Fibroblast of lung (primary cell): ENCODE data around the gene PGM1. TPM values are rescaled to one million over a fixed set of nuclear protein-coding genes. Genes with fewer than 3 reads are reported as not detected.

Experiments used
- DNase-seq, 2 donors: peaks; one replicate each; pipeline versions ENCODE4 v3.0.0 to v3.0.0-alpha.2; 2010; ENCODE audit warnings: low read depth in 2 of 2
- H2AFZ ChIP-seq: 2 replicates; pipeline ENCODE4 v1.5.1; 2012; ENCODE audit warnings: low read length, control low read depth, inconsistent platforms
- H3K27ac ChIP-seq: 2 replicates; pipeline ENCODE4 v1.5.1; 2011; ENCODE audit warnings: low read length, control low read depth; ENCODE audit not compliant: insufficient read depth
- H3K27me3 ChIP-seq: 2 replicates; pipeline ENCODE4 v1.5.1; 2011; ENCODE audit warnings: mild to moderate bottlenecking, low read length; ENCODE audit not compliant: control insufficient read depth, insufficient read depth
- H3K36me3 ChIP-seq: 2 replicates; pipeline ENCODE4 v1.5.1; 2011; ENCODE audit warnings: low read length; ENCODE audit not compliant: control insufficient read depth, insufficient read depth
- H3K4me1 ChIP-seq: 2 replicates; pipeline ENCODE4 v1.5.1; 2011; ENCODE audit warnings: low read length; ENCODE audit not compliant: control insufficient read depth, insufficient read depth; ENCODE audit errors: extremely low read depth
- H3K4me2 ChIP-seq: 2 replicates; pipeline ENCODE4 v1.5.1; 2011; ENCODE audit warnings: low read length, control low read depth; ENCODE audit not compliant: insufficient read depth; ENCODE audit errors: extremely low read depth
- H3K4me3 ChIP-seq, 4 experiments: fragments of 200-600 bp in 1 of 4; sonication (generic) in 1 of 4; replicated peaks in 1 of 4; 2 replicates each; pipeline ENCODE4 v1.5.1; 2011 to 2016; ENCODE audit warnings: low read length in 4 of 4, low read depth in 3 of 4, mild to moderate bottlenecking in 3 of 4, control low read depth in 2 of 4, inconsistent platforms in 1 of 4, mixed read lengths in 1 of 4; ENCODE audit not compliant: insufficient read depth in 1 of 4; ENCODE audit errors: control extremely low read depth in 1 of 4
- H3K79me2 ChIP-seq: 2 replicates; pipeline ENCODE4 v1.5.1; 2012; ENCODE audit warnings: mild to moderate bottlenecking, low read length, inconsistent platforms; ENCODE audit not compliant: control insufficient read depth, insufficient read depth
- H3K9ac ChIP-seq: 2 replicates; pipeline ENCODE4 v1.5.1; 2011; ENCODE audit warnings: mild to moderate bottlenecking, low read length, control low read depth; ENCODE audit not compliant: insufficient read depth
- H3K9me3 ChIP-seq: 2 replicates; pipeline ENCODE4 v1.5.1; 2012; ENCODE audit warnings: low read depth, low read length; ENCODE audit not compliant: control insufficient read depth, insufficient read depth
- H4K20me1 ChIP-seq: 2 replicates; pipeline ENCODE4 v1.5.1; 2011; ENCODE audit warnings: low read length; ENCODE audit not compliant: control insufficient read depth, insufficient read depth; ENCODE audit errors: extremely low read depth
- CTCF ChIP-seq, 2 donors: IDR thresholded peaks in 1 of 2; conservative IDR thresholded peaks in 1 of 2; 1 replicate in 1 of 2; 2 replicates in 1 of 2; pipeline ENCODE4 v1.5.1; 2011 to 2012; ENCODE audit warnings: low read length in 2 of 2, control low read depth in 1 of 2, inconsistent platforms in 1 of 2, low read depth in 1 of 2, mild to moderate bottlenecking in 1 of 2
- EZH2 ChIP-seq: IDR thresholded peaks from 2 replicates; pipeline ENCODE4 v1.5.1; 2012; ENCODE audit warnings: low read length, control low read depth, mild to moderate bottlenecking; ENCODE audit errors: missing control alignments
- polyA plus RNA-seq, 2 donors: library from polyadenylated mRNA; depleted of rRNA in 1 of 2; stranded (reverse) in 1 of 2; unstranded in 1 of 2; fragments of >200 nt; gene quantifications; 2 replicates each; pipeline ENCODE4 v1.2.1, GENCODE V29; 2011 to 2012; ENCODE audit warnings: missing spikeins in 1 of 2
- total RNA-seq: library from RNA; depleted of rRNA; stranded (reverse); fragments of >200 nt; gene quantifications from 2 replicates; pipeline ENCODE4 v1.2.1, GENCODE V29; 2014

The PGM1 gene
- total and polyA plus RNA-seq, 2 donors (not counting 1 experiment from before 2014, with no cell fraction given) = 43.7 to 51.4 TPM

- Histone ChIP-seq H3K79me2 (no peaks in the 10 kb centered on the region), H3K36me3 (no peaks in the 10 kb centered on the region), H3K9ac (no peak overlapping the region), H3K27ac (no peak overlapping the region), H3K4me2 (no peak overlapping the region), H3K4me1 (peaks cover 5% of the 10 kb centered on the region), H3K9me3 (no peaks in the 10 kb centered on the region), H3K4me3 (no peak overlapping the region), H3K27me3 (no peaks in the 10 kb centered on the region), H4K20me1 (no peaks in the 10 kb centered on the region), H2AFZ (no peak overlapping the region)
- no peak for TF ChIP-seq CTCF (conservative IDR thresholded peaks at IDR 0.05 in 1 of 2, IDR thresholded peaks at IDR 0.05 in 1 of 2; ENCODE audit: low read depth in 1 of 2, low read length in 2 of 2)
- TF ChIP-seq EZH2 = no peak
- DNase-seq = no peak
Observed at GRCh38 chr1:63674865-63675419, 81.7 kb downstream of the PGM1 start.

- Histone ChIP-seq H3K4me1 (peaks cover 5% of the 10 kb centered on the region), H3K4me2 (no peak overlapping the region), H3K27ac (no peak overlapping the region), H3K27me3 (no peaks in the 10 kb centered on the region), H3K9me3 (no peaks in the 10 kb centered on the region), H2AFZ (no peak overlapping the region), H3K36me3 (no peaks in the 10 kb centered on the region), H3K79me2 (no peaks in the 10 kb centered on the region), H3K4me3 (no peak overlapping the region), H3K9ac (no peak overlapping the region), H4K20me1 (no peaks in the 10 kb centered on the region)
- DNase-seq = peak; percentile 77 to 80
- TF ChIP-seq EZH2 = no peak
- no peak for TF ChIP-seq CTCF (conservative IDR thresholded peaks at IDR 0.05 in 1 of 2, IDR thresholded peaks at IDR 0.05 in 1 of 2; ENCODE audit: low read depth in 1 of 2, low read length in 2 of 2)
Observed at GRCh38 chr1:63675420-63675931, 82.3 kb downstream of the PGM1 start.

- DNase-seq = no peak
- Histone ChIP-seq H3K4me1 (peaks cover 5% of the 10 kb centered on the region), H3K27ac (no peak overlapping the region), H3K27me3 (no peaks in the 10 kb centered on the region), H3K79me2 (no peaks in the 10 kb centered on the region), H2AFZ (no peak overlapping the region), H3K9me3 (no peaks in the 10 kb centered on the region), H3K36me3 (no peaks in the 10 kb centered on the region), H4K20me1 (no peaks in the 10 kb centered on the region), H3K4me2 (no peak overlapping the region), H3K9ac (no peak overlapping the region), H3K4me3 (no peak overlapping the region)
- TF ChIP-seq EZH2 = no peak
- TF ChIP-seq CTCF (conservative IDR thresholded peaks at IDR 0.05 in 1 of 2, IDR thresholded peaks at IDR 0.05 in 1 of 2; ENCODE audit: low read depth in 1 of 2, low read length in 2 of 2) = no peak
Observed at GRCh38 chr1:63677497-63677896, 84.3 kb downstream of the PGM1 start.
